GM12874 (cell line): Measurements from ENCODE around the gene AVPR1B.

ENCODE experiments used
- CTCF ChIP-seq: IDR thresholded peaks from 2 replicates; pipeline ENCODE4 v1.5.1; 2011; ENCODE audit warnings: low read depth, mild to moderate bottlenecking, control low read depth, low read length, moderate library complexity; ENCODE audit not compliant: insufficient read depth

AVPR1B gene

GRCh38 chr1:206117151-206117948 lies at the start of gene AVPR1B:
Gene AVPR1B, minus strand, starts transcription at chr1:206117388. Its CDS starts 498 bp downstream, at chr1:206116890.
- no peak for TF ChIP-seq CTCF

GRCh38 chr1:206145771-206146290 lies 28.6 kb upstream of the AVPR1B start:
- TF ChIP-seq CTCF: no peak

- no peak for TF ChIP-seq CTCF
Measured at GRCh38 chr1:206144605-206145004, 27.4 kb upstream of the AVPR1B start.

- no peak for TF ChIP-seq CTCF
Measured at GRCh38 chr1:206143537-206144172, 26.5 kb upstream of the AVPR1B start.

GRCh38 chr1:206142770-206143169 lies 25.6 kb upstream of the AVPR1B start:
- TF ChIP-seq CTCF: no peak

- TF ChIP-seq CTCF: no peak
Measured at GRCh38 chr1:206142011-206142410, 24.8 kb upstream of the AVPR1B start.

- no peak for TF ChIP-seq CTCF
Measured at GRCh38 chr1:206136241-206136640, 19.1 kb upstream of the AVPR1B start.
